ENCODE results near the gene IL4. TPM values are rescaled to one million over a fixed set of nuclear protein-coding genes. Genes with fewer than 3 reads are reported as not detected.
"Not testable (repeated sequence)": the region's sequence is repeated elsewhere in the genome, so short reads cannot be mapped to it uniquely, and the experiment has no call there.

IL4 gene
- total RNA-seq, 1 experiment from 2014 or later = not detected

- no peak for DNase-seq (ENCODE audit: extremely low read depth, low read depth)
Observed at GRCh38 chr5:132689513-132689912, 15.7 kb downstream of the IL4 start.

GRCh38 chr5:132690156-132690555 lies 16.4 kb downstream of the IL4 start:
- no peak for DNase-seq (ENCODE audit: extremely low read depth, low read depth)

- DNase-seq (ENCODE audit: extremely low read depth, low read depth) = not testable (repeated sequence)
Observed at GRCh38 chr5:132691755-132692631, 18.2 kb downstream of the IL4 start.

- DNase-seq (ENCODE audit: extremely low read depth, low read depth) = peak; percentile 12
Observed at GRCh38 chr5:132692632-132692967, 18.8 kb downstream of the IL4 start.

GRCh38 chr5:132695956-132696355 lies 22.2 kb downstream of the IL4 start:
- DNase-seq (ENCODE audit: extremely low read depth, low read depth) = no peak

GRCh38 chr5:132704875-132705274 lies 31.1 kb downstream of the IL4 start:
- DNase-seq (ENCODE audit: extremely low read depth, low read depth) = no peak

- DNase-seq (ENCODE audit: extremely low read depth, low read depth) = no peak
Observed at GRCh38 chr5:132708645-132709044, 34.9 kb downstream of the IL4 start.

DNA sequence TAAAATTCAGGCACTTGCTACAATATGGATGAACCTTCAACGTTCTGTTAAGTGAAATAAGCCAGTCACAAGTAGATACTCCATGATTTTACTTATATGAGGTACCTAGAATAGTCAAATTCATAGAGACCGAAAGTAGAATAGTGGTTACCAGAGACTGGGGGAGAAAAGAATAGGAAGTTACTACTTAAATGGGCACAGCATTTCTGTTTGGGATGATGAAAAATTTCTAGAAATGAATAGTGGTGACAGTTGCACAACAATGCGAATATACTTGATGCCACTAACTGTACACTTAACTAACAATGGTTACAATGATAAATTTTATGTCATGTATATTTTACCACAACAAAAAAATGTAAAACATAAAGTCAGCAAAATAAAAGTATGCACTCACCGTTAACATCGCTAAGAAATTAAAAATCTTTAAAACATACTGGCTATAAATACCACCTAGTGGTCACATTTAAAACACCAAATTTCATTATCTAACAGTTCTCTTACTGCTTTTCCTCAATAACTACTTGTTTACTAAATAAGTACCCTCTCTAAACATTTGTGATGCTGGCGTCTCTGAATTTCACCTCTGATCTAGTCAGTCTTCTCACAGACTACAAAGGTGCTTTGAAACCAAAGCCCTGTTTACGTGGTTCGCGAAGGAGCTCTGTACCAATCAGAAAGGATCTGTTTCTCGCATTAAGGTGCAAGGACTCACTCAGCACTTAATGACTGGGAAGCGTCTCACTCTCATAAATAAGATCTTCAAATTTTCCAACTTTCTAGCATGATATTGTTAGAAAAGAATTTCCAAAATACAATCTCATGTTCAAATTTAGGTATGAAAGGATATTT lies 40.9 kb downstream of the IL4 start:
- no peak for DNase-seq (ENCODE audit: extremely low read depth, low read depth)

GRCh38 chr5:132718544-132719312 lies 44.9 kb downstream of the IL4 start:
- DNase-seq (ENCODE audit: extremely low read depth, low read depth) = no peak

DNA sequence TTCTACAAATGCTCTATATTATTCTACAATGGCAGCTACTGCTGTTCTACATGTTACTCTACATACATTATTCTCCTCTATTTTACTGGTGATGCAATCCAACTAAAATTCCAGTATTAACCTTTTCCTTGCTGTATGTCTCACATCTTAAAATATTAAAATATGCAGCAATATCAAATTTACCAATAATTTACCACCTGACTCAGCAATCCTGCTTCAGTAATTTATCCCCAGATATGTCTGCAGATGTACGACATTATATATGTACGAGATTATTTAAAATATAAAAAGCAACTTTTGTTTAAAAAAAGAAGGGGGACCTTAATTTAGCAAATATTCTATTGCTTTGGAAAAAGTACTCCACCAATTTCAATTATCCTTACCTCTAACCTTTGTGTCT lies 52.0 kb downstream of the IL4 start:
- no peak for DNase-seq (ENCODE audit: extremely low read depth, low read depth)

DNA sequence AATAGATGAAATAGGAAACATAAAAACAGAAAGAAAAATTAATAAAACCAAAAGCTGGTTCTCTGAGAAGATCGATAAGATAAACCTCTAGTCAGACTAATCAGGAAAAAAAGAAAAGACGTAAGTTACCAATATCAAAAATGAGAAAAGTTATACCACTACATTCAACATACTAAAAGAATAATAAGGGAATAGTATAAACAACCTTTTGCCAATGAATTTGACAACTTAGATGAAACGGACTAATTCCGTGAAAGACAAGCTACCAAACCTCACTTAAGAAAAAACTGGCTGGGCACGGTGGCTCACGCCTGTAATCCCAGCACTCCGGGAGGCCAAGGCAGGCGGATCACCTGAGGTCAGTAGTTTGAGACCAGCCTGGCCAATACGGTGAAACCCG lies 56.1 kb downstream of the IL4 start:
- DNase-seq (ENCODE audit: extremely low read depth, low read depth) = no peak

Other genes with a start within 250 kb of the IL4 start
- gene IRF1, start 183.2 kb upstream of the IL4 start, total RNA-seq (2014; rRNA removed; shearing (Covaris generic)) = 11.7 and 12.1 TPM in 2 replicates
- not detected in 2 replicates for gene IL5, start 130.5 kb upstream of the IL4 start, total RNA-seq (2014; rRNA removed; shearing (Covaris generic))
- gene RAD50, start 117.0 kb upstream of the IL4 start, total RNA-seq (2014; rRNA removed; shearing (Covaris generic)) = 38.3 and 41.3 TPM in 2 replicates
- not detected in 2 replicates for gene IL13, start 15.8 kb upstream of the IL4 start, total RNA-seq (2014; rRNA removed; shearing (Covaris generic))
- gene KIF3A, start 63.6 kb downstream of the IL4 start, total RNA-seq (2014; rRNA removed; shearing (Covaris generic)) = 10.7 and 11.7 TPM in 2 replicates
- gene CCNI2, start 73.4 kb downstream of the IL4 start, total RNA-seq (2014; rRNA removed; shearing (Covaris generic)) = not detected in 2 replicates
- 24.0 and 30.0 TPM in 2 replicates for gene SEPTIN8, start 103.2 kb downstream of the IL4 start, total RNA-seq (2014; rRNA removed; shearing (Covaris generic))
- not detected in 2 replicates for gene SOWAHA, start 139.3 kb downstream of the IL4 start, total RNA-seq (2014; rRNA removed; shearing (Covaris generic))
- gene SHROOM1, start 156.7 kb downstream of the IL4 start, total RNA-seq (2014; rRNA removed; shearing (Covaris generic)) = 6.1 and 8.2 TPM in 2 replicates
- 0.50 TPM in 1 of 2 replicates, not detected in the other for gene GDF9, start 192.5 kb downstream of the IL4 start, total RNA-seq (2014; rRNA removed; shearing (Covaris generic))
- 261 and 316 TPM in 2 replicates for gene UQCRQ, start 192.7 kb downstream of the IL4 start, total RNA-seq (2014; rRNA removed; shearing (Covaris generic))
- 1.6 and 1.8 TPM in 2 replicates for gene LEAP2, start 199.7 kb downstream of the IL4 start, total RNA-seq (2014; rRNA removed; shearing (Covaris generic))

Measured in NCI-H460 (cell line).